Measurements from ENCODE around the gene NFIA. TPM values are rescaled to one million over a fixed set of nuclear protein-coding genes. Genes with fewer than 3 reads are reported as not detected.

Gene NFIA
- total RNA-seq, 1 experiment from 2014 or later = 6.3 TPM

- DNase-seq (ENCODE audit: low read depth) = no peak
Observed at GRCh38 chr1:61481315-61481715, 399.0 kb downstream of the NFIA start.

GRCh38 chr1:61482170-61482734 lies 399.9 kb downstream of the NFIA start:
- DNase-seq (ENCODE audit: low read depth) = no peak

GRCh38 chr1:61486783-61487536 lies 404.6 kb downstream of the NFIA start:
- no peak for DNase-seq (ENCODE audit: low read depth)

- no peak for DNase-seq (ENCODE audit: low read depth)
Observed at GRCh38 chr1:61487801-61488200, 405.4 kb downstream of the NFIA start.

GRCh38 chr1:61490924-61491323 lies 408.6 kb downstream of the NFIA start:
- no peak for DNase-seq (ENCODE audit: low read depth)

GRCh38 chr1:61491497-61491896 lies 409.1 kb downstream of the NFIA start:
- DNase-seq (ENCODE audit: low read depth) = no peak

- DNase-seq (ENCODE audit: low read depth) = no peak
Observed at GRCh38 chr1:61494000-61494399, 411.6 kb downstream of the NFIA start.

GRCh38 chr1:61496501-61496900 lies 414.1 kb downstream of the NFIA start:
- DNase-seq (ENCODE audit: low read depth) = peak; percentile 40

GRCh38 chr1:61497013-61497412 lies 414.7 kb downstream of the NFIA start:
- no peak for DNase-seq (ENCODE audit: low read depth)

- no peak for DNase-seq (ENCODE audit: low read depth)
Observed at GRCh38 chr1:61498342-61498741, 416.0 kb downstream of the NFIA start.

GRCh38 chr1:61501971-61502916 lies 419.9 kb downstream of the NFIA start:
- DNase-seq (ENCODE audit: low read depth) = no peak

GRCh38 chr1:61504305-61504704 lies 421.9 kb downstream of the NFIA start:
- no peak for DNase-seq (ENCODE audit: low read depth)

- DNase-seq (ENCODE audit: low read depth) = peak; percentile 32
Observed at GRCh38 chr1:61504852-61505390, 422.6 kb downstream of the NFIA start.

- DNase-seq (ENCODE audit: low read depth) = no peak
Observed at GRCh38 chr1:61506236-61506635, 423.9 kb downstream of the NFIA start.

GRCh38 chr1:61506944-61507500 lies 424.7 kb downstream of the NFIA start:
- DNase-seq (ENCODE audit: low read depth) = no peak

All from HT1080 (cell line).